Cardiac septum (tissue), 1 donor: ENCODE measurements around the gene ARID5B. TPM values are rescaled to one million over a fixed set of nuclear protein-coding genes. Genes with fewer than 3 reads are reported as not detected.

Experiments
- DNase-seq: peaks from one replicate; pipeline ENCODE4 v3.0.0-alpha.2; 2020; ENCODE audit warnings: low spot score
- intact Hi-C: fragments of 100-400 bp; cut with DNase I; formaldehyde crosslinking; loops from one replicate; pipeline ENCODE4 v1.14.0; 2022
- total RNA-seq: library from RNA; stranded (reverse); fragmentation: NEBNext Ultra II Directional; extraction: Animal tissue kit (Norgen Biotek cat#: 25700); gene quantifications from one replicate; pipeline ENCODE4 v1.2.1, GENCODE V29; 2021
- donor health status: DM: no; HTN: no; CAD: no.

The ARID5B gene
- total RNA-seq, 1 donor from 2014 or later: 25.2 TPM

GRCh38 chr10:62121187-62121530 lies 219.7 kb downstream of the ARID5B start:
- intact Hi-C loops: no loop called here
- no peak for DNase-seq

- no peak for DNase-seq
- intact Hi-C loops: no loop called here
These were observed 226.5 kb downstream of the ARID5B start for GRCh38 chr10:62127975-62128374.

DNA sequence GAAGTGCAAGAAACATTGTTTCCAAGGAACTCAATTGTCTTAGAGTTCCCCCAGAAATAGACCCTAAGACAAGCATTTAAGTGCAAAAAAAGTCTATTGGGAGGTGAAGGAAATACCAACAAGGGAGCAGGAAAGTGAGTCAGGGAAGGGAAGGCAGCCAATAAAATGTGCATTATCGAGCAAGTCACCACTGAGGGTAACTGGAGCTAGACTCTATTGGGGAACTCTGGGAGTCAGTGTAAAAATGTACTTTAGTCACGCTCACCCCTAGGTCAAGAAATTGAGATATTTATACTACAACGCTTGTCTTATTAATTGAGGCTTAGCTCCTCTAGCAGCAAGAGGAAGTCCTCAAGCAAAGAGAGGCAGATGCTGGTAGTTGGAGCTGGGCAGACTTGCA lies 229.4 kb downstream of the ARID5B start:
- intact Hi-C loops: no loop called here
- no peak for DNase-seq

DNA sequence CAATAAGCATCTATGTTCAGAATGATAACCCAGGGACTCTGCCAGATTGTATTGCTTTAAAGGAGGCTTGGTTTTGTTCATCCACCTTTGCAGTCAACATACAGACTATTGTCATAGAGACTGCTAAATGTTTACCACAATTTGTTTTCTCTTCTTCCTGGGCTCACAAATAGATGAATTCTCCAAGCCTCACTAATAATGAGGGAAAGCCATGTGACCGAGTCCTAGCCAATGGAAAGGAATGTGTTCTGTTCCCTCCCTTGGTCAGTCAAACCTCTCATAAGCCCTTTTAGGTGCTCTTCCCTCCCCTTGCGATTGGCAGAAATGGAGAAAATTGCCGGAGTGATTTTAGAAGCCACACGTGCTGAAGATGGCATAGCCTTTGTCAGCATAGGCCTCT lies 230.2 kb downstream of the ARID5B start:
- intact Hi-C loops: no loop called here

DNA sequence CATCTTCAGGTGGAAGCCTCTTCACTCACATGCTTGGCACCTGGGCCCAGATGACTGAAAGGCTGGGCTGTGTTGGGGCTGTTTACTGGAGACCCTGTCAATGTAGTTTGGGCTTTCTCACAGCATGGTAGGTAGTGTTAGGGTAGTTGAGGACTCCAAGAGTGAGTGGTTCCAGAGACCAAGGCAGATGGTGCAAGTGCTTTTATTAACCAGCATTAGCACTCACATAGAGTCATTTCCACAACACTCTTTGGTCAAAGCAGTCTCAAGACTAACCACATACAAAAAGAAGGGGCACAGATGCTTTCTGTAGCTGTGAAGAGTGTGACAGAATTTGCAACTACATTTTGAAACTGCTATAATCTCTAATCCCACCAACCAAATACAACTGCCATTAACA lies 232.1 kb downstream of the ARID5B start:
- DNase-seq: no peak
- intact Hi-C loops: no loop called here

More for the DNA sequence above, 230.2 kb downstream of the ARID5B start:
- DNase-seq: no peak

DNA sequence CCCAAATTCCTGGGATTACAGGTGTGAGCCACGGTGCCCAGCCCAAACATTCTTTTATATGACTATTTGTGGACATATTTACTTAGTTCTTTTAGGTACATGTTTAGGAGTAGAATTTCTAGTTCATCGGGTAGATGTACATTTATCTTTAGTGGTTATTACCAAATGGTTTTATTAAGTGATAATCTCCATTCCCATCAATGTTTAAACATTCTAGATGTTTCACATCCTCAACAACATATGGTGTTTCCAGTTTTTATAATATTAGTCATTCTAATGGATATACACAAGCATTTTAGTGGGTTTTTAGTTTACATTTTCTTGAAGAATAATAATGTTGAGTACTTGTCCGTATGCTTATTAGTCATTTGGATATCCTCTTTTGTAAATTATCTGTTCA lies 235.4 kb downstream of the ARID5B start:
- intact Hi-C loops: no loop called here
- DNase-seq: no peak

Other genes starting within 250 kb of the ARID5B start
- gene CABCOCO1, start 238.8 kb upstream of the ARID5B start, total RNA-seq: not detected